ENCODE measurements around the gene CCNDBP1.
A peak's percentile ranks its signal among the peaks of the same experiment; 100 is the strongest.
"Not testable (repeated sequence)": the region's sequence is repeated elsewhere in the genome, so short reads cannot be mapped to it uniquely, and the experiment has no call there.

The CCNDBP1 gene

DNA sequence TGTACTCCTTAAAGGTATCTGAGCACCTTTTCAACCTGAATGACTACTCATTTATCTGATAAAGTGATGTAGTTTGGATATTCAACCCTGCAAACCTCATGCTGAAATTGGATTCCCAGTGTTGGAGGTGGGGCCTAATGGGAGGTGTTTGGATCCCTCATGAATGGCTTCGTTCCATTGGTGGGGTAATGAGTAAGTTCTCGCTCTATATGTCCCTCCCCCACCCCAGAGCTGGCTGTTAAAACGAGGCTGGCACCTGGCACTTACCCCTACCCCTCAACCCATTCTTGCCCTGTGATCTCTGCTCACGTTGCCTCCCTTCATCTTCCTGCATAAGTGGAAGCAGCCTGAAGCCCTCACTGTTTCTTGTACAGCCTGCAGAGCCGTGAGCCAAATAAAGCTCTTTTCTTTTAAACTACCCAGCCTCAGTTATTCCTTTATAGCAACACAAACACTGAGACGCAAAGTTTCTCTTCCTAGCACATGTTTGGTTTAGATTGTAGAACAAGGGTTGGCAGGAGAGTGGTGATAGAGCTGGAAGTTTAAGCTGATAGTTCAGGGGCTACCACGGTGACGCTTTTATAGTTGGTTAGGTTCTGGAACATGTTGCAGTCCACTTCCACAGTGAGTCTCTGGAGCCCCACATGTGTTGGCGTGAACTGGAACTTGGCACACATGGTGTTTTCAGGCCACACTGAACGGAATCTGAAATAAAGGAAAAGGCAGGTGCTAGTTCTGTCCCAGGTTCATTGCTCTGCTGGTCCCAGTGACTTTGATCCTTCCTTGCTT lies 11.8 kb downstream of the CCNDBP1 start (continued):
- TF ChIP-seq, protein P1, sequence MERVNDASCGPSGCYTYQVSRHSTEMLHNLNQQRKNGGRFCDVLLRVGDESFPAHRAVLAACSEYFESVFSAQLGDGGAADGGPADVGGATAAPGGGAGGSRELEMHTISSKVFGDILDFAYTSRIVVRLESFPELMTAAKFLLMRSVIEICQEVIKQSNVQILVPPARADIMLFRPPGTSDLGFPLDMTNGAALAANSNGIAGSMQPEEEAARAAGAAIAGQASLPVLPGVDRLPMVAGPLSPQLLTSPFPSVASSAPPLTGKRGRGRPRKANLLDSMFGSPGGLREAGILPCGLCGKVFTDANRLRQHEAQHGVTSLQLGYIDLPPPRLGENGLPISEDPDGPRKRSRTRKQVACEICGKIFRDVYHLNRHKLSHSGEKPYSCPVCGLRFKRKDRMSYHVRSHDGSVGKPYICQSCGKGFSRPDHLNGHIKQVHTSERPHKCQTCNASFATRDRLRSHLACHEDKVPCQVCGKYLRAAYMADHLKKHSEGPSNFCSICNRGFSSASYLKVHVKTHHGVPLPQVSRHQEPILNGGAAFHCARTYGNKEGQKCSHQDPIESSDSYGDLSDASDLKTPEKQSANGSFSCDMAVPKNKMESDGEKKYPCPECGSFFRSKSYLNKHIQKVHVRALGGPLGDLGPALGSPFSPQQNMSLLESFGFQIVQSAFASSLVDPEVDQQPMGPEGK (CRISPR knock-in tag; IDR thresholded peaks at IDR 0.05; ENCODE audit: borderline replicate concordance): no peak
- TF ChIP-seq CSDC2 (CRISPR knock-in tag; IDR thresholded peaks at IDR 0.05) (no peak), ZFP3 (CRISPR knock-in tag; IDR thresholded peaks at IDR 0.05) (no peak), GLIS3 (CRISPR knock-in tag; IDR thresholded peaks at IDR 0.05) (no peak)

DNA sequence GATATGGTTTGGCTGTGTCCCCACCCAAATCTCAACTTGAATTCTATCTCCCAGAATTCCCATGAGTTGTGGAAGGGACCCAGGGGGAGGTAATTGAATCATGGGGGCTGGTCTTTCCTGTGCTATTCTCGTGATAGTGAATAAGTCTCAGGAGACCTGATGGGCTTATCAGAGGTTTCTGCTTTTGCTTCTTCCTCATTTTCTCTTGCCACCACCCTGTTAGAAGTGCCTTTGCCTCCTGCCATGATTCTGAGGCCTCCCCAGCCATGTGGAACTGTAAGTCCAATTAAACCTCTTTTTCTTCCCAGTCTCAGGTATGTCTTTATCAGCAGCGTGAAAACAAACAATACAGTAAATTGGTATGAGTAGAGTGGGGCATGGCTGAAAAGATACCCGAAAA lies 12.6 kb downstream of the CCNDBP1 start:
- not testable (repeated sequence) for ATAC-seq

DNA sequence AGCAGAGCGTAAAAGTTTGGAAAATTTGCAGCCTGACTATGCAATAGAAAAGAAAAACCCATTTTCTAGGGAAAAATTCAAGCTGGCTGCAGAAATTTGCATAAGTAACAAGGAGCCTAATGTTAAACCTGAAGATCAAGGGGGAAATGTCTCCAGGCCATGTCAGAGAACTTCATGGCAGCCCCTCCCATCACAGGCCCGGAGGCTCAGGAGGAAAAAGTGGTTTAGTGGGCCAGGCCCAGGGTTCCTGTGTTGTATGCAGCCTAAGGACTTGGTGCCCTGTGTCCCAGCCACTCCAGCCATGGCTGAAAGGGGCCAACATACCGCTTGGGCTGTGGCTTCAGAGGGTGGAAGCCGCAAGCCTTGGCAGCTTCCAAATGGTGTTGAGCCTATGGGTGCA lies 13.4 kb downstream of the CCNDBP1 start:
- not testable (repeated sequence) for ATAC-seq

DNA sequence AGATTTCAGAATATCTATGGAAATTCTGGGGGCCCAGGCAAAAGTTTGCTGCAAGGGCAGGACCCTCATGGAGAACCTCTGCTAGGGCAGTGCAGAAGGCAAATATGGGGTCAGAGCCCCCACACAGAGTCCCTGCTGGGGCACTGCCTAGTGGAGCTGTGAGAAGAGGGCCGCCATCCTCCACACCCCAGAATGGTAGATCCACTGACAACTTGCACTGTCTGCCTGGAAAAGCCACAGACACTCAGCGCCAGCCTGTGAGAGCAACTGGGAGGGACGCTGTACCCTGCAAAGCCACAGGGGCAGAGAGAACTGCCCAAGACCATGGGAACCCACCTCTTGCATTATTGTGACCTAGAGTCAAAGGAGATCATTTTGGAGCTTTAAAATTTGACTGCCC lies 13.8 kb downstream of the CCNDBP1 start:
- TF ChIP-seq RARB (CRISPR knock-in tag; IDR thresholded peaks at IDR 0.05) (no peak), ESRRG (CRISPR knock-in tag; IDR thresholded peaks at IDR 0.05) (no peak), TOX (CRISPR knock-in tag; IDR thresholded peaks at IDR 0.05; ENCODE audit: borderline replicate concordance) (no peak)
- no peak for ATAC-seq

DNA sequence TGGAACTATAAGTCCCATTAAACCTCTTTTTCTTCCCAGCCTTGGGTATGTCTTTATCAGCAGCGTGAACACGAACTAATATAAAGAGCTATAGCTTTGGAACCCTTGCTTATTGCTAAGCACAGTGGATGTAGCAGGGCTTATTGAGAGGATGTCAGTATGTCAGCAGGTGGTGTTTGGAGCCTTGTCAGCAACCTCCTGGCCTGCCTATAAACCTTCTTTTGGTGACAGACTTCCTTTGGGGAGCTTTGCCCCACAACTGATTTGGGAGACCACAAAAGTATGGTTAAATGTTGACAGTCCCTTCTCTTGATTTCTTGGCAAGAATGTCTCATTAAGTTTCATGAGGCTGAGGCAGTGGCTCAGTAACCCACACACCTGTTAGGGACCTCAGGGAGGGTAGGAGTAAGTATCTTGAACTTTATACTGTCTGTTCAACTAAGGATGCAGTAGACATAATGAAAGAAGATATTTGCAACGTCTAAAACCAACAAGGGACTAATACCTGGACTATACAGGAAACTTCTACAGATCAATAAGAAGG lies 14.8 kb downstream of the CCNDBP1 start:
- ATAC-seq: no peak
- TF ChIP-seq TOX (CRISPR knock-in tag; IDR thresholded peaks at IDR 0.05; ENCODE audit: borderline replicate concordance): no peak
- TF ChIP-seq, protein P2, sequence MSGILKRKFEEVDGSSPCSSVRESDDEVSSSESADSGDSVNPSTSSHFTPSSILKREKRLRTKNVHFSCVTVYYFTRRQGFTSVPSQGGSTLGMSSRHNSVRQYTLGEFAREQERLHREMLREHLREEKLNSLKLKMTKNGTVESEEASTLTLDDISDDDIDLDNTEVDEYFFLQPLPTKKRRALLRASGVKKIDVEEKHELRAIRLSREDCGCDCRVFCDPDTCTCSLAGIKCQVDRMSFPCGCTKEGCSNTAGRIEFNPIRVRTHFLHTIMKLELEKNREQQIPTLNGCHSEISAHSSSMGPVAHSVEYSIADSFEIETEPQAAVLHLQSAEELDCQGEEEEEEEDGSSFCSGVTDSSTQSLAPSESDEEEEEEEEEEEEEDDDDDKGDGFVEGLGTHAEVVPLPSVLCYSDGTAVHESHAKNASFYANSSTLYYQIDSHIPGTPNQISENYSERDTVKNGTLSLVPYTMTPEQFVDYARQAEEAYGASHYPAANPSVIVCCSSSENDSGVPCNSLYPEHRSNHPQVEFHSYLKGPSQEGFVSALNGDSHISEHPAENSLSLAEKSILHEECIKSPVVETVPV (CRISPR knock-in tag; IDR thresholded peaks at IDR 0.05): no peak
- no peak for TF ChIP-seq OSR1 (CRISPR knock-in tag; IDR thresholded peaks at IDR 0.05)
- no peak for TF ChIP-seq ZNF565 (CRISPR knock-in tag; conservative IDR thresholded peaks at IDR 0.05; ENCODE audit: low read depth)
- TF ChIP-seq RARB (CRISPR knock-in tag; IDR thresholded peaks at IDR 0.05): no peak
- TF ChIP-seq ARNTL (CRISPR knock-in tag; IDR thresholded peaks at IDR 0.05; ENCODE audit: borderline replicate concordance, low read depth): no peak

DNA sequence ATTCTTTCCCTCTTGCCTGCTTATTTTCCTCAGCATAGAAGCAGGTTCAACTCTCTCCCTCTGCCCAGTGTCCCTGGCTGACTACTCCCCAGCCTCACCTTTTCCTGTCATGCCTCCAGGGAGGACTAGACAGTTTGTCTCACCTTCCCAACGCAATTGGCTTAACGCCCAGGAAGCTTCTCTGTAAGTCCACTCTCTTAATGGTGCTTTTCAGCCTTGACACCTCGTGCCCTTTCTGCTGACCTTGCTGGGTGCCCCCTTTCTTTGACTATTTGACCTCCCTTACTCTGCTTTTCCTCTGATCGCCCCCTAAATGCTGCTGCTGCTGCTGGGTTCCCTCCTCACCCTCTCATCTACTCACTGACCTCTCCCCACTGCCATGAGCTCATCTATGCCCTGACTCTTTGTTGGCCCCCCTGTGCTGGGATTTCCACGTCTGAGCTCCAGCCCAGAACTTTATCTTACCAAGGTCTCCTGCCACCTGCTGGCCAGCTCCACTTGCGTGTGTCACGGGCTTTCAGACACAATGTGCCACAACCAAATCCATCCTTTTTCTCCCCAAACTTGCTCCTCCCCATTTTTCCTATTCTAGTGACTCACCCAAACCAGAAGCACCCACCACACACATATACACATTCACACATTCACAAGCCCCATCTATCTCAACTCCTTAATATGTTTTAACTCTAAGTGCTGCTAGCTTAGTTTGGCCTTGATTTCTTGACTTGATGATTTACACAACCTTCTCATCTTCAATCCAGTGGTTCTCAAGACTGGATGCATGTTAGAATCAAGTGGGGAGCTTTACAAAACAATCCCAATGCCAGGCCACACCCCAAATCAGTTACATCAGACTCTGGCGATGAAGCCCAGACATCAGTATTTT lies 19.1 kb downstream of the CCNDBP1 start:
- peak; percentile 87 for ATAC-seq
- TF ChIP-seq ARNTL (CRISPR knock-in tag; IDR thresholded peaks at IDR 0.05; ENCODE audit: borderline replicate concordance, low read depth): no peak
- TF ChIP-seq, protein P3, sequence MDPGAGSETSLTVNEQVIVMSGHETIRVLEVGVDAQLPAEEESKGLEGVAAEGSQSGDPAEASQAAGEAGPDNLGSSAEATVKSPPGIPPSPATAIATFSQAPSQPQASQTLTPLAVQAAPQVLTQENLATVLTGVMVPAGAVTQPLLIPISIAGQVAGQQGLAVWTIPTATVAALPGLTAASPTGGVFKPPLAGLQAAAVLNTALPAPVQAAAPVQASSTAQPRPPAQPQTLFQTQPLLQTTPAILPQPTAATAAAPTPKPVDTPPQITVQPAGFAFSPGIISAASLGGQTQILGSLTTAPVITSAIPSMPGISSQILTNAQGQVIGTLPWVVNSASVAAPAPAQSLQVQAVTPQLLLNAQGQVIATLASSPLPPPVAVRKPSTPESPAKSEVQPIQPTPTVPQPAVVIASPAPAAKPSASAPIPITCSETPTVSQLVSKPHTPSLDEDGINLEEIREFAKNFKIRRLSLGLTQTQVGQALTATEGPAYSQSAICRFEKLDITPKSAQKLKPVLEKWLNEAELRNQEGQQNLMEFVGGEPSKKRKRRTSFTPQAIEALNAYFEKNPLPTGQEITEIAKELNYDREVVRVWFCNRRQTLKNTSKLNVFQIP (CRISPR knock-in tag; IDR thresholded peaks at IDR 0.05; ENCODE audit: borderline replicate concordance, low read depth): no peak

DNA sequence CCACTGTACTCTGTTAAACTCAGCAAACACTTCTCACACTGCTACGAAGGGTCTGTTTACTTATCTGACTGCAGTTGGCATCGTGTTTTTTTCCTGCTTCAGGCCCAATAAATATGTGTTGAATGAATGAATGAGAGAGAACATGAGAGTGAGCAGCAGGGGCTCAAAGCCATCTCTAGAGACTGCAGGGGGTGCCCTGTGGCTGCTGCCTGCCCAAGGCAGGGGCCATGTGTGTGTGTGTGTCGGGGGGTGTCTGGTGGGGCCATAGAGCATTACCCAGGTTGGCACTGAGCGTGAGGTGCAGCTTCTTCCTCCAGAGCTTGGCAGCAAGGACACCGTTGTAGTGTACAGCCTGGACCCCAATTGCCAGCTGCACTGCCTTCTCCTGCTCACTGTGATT lies 20.9 kb downstream of the CCNDBP1 start:
- TF ChIP-seq OSR1 (CRISPR knock-in tag; IDR thresholded peaks at IDR 0.05) (no peak), ZNF70 (CRISPR knock-in tag; IDR thresholded peaks at IDR 0.05) (no peak), ZC3H10 (CRISPR knock-in tag; IDR thresholded peaks at IDR 0.05) (no peak), ZFP30 (CRISPR knock-in tag; IDR thresholded peaks at IDR 0.05) (no peak), PPARA (CRISPR knock-in tag; IDR thresholded peaks at IDR 0.05; ENCODE audit: borderline replicate concordance) (no peak), GLIS3 (CRISPR knock-in tag; IDR thresholded peaks at IDR 0.05) (no peak), ISL1 (CRISPR knock-in tag; IDR thresholded peaks at IDR 0.05) (no peak), RARB (CRISPR knock-in tag; IDR thresholded peaks at IDR 0.05) (no peak)
- TF ChIP-seq, protein P3 (CRISPR knock-in tag; IDR thresholded peaks at IDR 0.05; ENCODE audit: borderline replicate concordance, low read depth): no peak
- TF ChIP-seq, protein P4, sequence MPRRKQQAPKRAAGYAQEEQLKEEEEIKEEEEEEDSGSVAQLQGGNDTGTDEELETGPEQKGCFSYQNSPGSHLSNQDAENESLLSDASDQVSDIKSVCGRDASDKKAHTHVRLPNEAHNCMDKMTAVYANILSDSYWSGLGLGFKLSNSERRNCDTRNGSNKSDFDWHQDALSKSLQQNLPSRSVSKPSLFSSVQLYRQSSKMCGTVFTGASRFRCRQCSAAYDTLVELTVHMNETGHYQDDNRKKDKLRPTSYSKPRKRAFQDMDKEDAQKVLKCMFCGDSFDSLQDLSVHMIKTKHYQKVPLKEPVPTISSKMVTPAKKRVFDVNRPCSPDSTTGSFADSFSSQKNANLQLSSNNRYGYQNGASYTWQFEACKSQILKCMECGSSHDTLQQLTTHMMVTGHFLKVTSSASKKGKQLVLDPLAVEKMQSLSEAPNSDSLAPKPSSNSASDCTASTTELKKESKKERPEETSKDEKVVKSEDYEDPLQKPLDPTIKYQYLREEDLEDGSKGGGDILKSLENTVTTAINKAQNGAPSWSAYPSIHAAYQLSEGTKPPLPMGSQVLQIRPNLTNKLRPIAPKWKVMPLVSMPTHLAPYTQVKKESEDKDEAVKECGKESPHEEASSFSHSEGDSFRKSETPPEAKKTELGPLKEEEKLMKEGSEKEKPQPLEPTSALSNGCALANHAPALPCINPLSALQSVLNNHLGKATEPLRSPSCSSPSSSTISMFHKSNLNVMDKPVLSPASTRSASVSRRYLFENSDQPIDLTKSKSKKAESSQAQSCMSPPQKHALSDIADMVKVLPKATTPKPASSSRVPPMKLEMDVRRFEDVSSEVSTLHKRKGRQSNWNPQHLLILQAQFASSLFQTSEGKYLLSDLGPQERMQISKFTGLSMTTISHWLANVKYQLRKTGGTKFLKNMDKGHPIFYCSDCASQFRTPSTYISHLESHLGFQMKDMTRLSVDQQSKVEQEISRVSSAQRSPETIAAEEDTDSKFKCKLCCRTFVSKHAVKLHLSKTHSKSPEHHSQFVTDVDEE (CRISPR knock-in tag; IDR thresholded peaks at IDR 0.05): no peak
- ATAC-seq: no peak

Data from SK-N-SH treated with all-trans-retinoic acid at 6 μM for 48 hours (cell line).